Thyroid gland (tissue), 4 donors: Measurements from ENCODE around the gene PM20D2.

ENCODE experiments used
- CTCF ChIP-seq, 6 experiments: fragments of 200-600 bp in 3 of 6; fragments of 450-650 bp in 3 of 6; sonication (generic) in 3 of 6; IDR thresholded peaks; one replicate each; pipeline ENCODE4 v1.5.1; 2016 to 2019; ENCODE audit warnings: antibody characterized with exemption in 6 of 6, mild to moderate bottlenecking in 2 of 6, inconsistent platforms in 1 of 6, moderate library complexity in 1 of 6
- POLR2A ChIP-seq, 2 donors: fragments of 450-650 bp; IDR thresholded peaks; one replicate each; pipeline ENCODE4 v1.6.1; 2017; ENCODE audit warnings: antibody characterized with exemption in 2 of 2, mild to moderate bottlenecking in 2 of 2, moderate library complexity in 1 of 2

GRCh38 chr6:89187504-89187903 is 41.6 kb downstream of the PM20D2 start:
- TF ChIP-seq CTCF (IDR thresholded peaks at IDR 0.05): no peak
- TF ChIP-seq POLR2A (IDR thresholded peaks at IDR 0.05): no peak
